Suprapubic skin (tissue), 4 donors: ENCODE results near the gene SKP2. TPM values are rescaled to one million over a fixed set of nuclear protein-coding genes. Genes with fewer than 3 reads are reported as not detected.
"Not testable (repeated sequence)": the region's sequence is repeated elsewhere in the genome, so short reads cannot be mapped to it uniquely, and the experiment has no call there.

Experiments used
- DNase-seq, 2 donors: peaks; one replicate each; pipeline ENCODE4 v3.0.0-alpha.2; 2019; ENCODE audit warnings: low spot score in 2 of 2
- H3K27ac ChIP-seq: fragments of 200-600 bp; sonication (generic); one replicate; pipeline ENCODE4 v1.5.1; 2019
- H3K27me3 ChIP-seq: fragments of 200-600 bp; sonication (generic); one replicate; pipeline ENCODE4 v1.5.1; 2019
- H3K36me3 ChIP-seq: fragments of 200-600 bp; sonication (generic); one replicate; pipeline ENCODE4 v1.5.1; 2019
- H3K4me1 ChIP-seq: fragments of 200-600 bp; sonication (generic); one replicate; pipeline ENCODE4 v1.5.1; 2019
- H3K4me3 ChIP-seq: fragments of 200-600 bp; sonication (generic); one replicate; pipeline ENCODE4 v1.5.1; 2019; ENCODE audit warnings: mild to moderate bottlenecking
- H3K9me3 ChIP-seq: fragments of 200-600 bp; sonication (generic); one replicate; pipeline ENCODE4 v1.5.1; 2019
- CTCF ChIP-seq, 2 donors: fragments of 200-600 bp in 1 of 2; fragments of 450-650 bp in 1 of 2; sonication (generic) in 1 of 2; IDR thresholded peaks; one replicate each; pipeline ENCODE4 v1.5.1; 2016 to 2019; ENCODE audit warnings: antibody characterized with exemption in 2 of 2, mild to moderate bottlenecking in 1 of 2, moderate library complexity in 1 of 2
- EP300 ChIP-seq: sonication (generic); formaldehyde crosslinking; IDR thresholded peaks from one replicate; pipeline ENCODE4 v1.6.1; 2017; ENCODE audit warnings: antibody characterized with exemption
- POLR2A ChIP-seq, 2 donors: fragments of 450-650 bp; IDR thresholded peaks; one replicate each; pipeline ENCODE4 v1.6.1; 2017; ENCODE audit warnings: antibody characterized with exemption in 2 of 2, mild to moderate bottlenecking in 2 of 2, moderate library complexity in 2 of 2
- POLR2AphosphoS5 ChIP-seq, 3 donors: sonication (generic); formaldehyde crosslinking; IDR thresholded peaks; one replicate each; pipeline ENCODE4 v1.6.1; 2017; ENCODE audit warnings: antibody characterized with exemption in 3 of 3
- WGBS: methylation state at CpG from one replicate; pipeline ENCODE4 v1.1.5; 2018; 5-methylcytosine and 5-hydroxymethylcytosine counted together
- total RNA-seq, 4 donors: library from RNA; depleted of rRNA; stranded (reverse); fragments of >200 nt; gene quantifications; one replicate each; pipeline ENCODE4 v1.1.0, GENCODE V29; 2016

Gene SKP2
- total RNA-seq, 4 donors from 2014 or later = 10.7 to 20.8 (median 13.5) TPM

DNA sequence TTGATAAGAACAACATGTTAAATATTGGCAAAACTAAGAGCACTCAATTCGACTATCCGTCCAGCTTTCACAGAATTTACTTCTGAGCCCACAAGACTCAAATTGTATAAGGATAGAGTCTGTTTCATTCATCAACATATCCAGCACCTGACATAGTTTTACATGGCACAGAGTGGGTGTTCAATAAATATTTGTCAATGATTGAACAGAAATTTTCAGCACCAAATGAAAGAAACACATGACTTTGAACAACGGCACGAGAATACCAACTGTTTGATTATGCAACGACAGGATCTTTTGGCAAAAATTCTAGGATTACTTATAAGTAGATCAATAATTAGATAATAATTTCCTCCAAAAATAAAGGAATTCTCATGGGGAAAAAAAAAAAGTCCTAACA lies 41.8 kb downstream of the SKP2 start:
- Histone ChIP-seq H3K4me3 (no peak overlapping the region), H3K4me1 (no peaks in the 10 kb centered on the region), H3K27me3 (no peaks in the 10 kb centered on the region), H3K27ac (no peak overlapping the region), H3K9me3 (peaks cover 6% of the 10 kb centered on the region), H3K36me3 (peaks cover 34% of the 10 kb centered on the region)
- no peak for TF ChIP-seq CTCF (IDR thresholded peaks at IDR 0.05)
- no peak for TF ChIP-seq EP300
- TF ChIP-seq POLR2A (IDR thresholded peaks at IDR 0.05) = no peak
- TF ChIP-seq POLR2AphosphoS5 (IDR thresholded peaks at IDR 0.05) = no peak
- 96% methylated on average over 5 of the region's 5 CpGs for WGBS
- DNase-seq = no peak

DNA sequence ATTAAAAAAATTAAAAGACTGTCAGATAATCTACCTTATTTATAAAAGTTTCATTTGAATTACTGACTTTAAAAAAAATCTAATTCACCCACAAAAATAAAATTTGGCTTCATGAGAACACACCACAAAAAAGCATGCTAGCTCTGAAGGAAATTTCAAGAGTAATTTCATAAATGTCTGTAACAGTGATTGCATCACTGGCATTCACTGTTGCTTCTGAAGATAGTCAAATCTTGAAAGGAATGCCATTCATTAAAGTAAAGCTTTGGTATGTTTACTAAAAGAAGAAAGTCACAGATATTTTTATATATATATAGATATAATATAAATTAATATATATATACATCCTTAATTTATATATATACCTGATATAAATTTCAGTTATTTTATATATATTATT lies 46.4 kb downstream of the SKP2 start:
- Histone ChIP-seq H3K27me3 (no peaks in the 10 kb centered on the region), H3K9me3 (no peaks in the 10 kb centered on the region), H3K27ac (no peak overlapping the region), H3K4me3 (no peak overlapping the region), H3K36me3 (peaks cover 52% of the 10 kb centered on the region), H3K4me1 (no peaks in the 10 kb centered on the region)
- TF ChIP-seq EP300 = no peak
- no peak for TF ChIP-seq CTCF (IDR thresholded peaks at IDR 0.05)
- no peak for TF ChIP-seq POLR2AphosphoS5 (IDR thresholded peaks at IDR 0.05)
- no peak for TF ChIP-seq POLR2A (IDR thresholded peaks at IDR 0.05)
- no peak for DNase-seq

GRCh38 chr5:36198783-36199182 lies 46.9 kb downstream of the SKP2 start:
- not testable (repeated sequence) for H3K9me3 ChIP-seq, DNase-seq, H3K27me3 ChIP-seq, H3K4me1 ChIP-seq, H3K27ac ChIP-seq, H3K4me3 ChIP-seq
- WGBS = 87% methylated on average over 3 of the region's 3 CpGs
- H3K36me3 ChIP-seq = peaks cover 57% of the 10 kb centered on the region

DNA sequence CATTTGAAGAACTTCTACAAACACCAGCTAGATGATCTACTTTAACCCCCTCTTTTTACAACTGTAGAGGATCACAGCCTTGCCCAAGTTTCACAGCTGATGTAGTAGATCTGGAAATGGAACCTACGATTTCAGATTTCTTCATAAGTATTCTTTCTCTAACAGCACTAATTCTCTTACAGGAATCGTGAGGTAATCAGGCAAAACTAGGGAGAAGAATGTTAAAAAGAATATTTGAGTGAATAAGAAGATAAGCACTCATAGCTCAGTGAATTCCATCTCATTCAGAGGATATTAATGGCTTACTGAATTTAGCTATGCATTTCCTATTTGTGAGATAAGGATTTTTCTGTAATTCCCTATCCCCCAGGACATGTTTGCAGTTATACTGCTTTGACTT lies 47.7 kb downstream of the SKP2 start:
- peaks cover 54% of the 10 kb centered on the region for H3K36me3 ChIP-seq
- H3K27me3 ChIP-seq = no peaks in the 10 kb centered on the region
- TF ChIP-seq EP300 = no peak
- no peak for TF ChIP-seq POLR2AphosphoS5 (IDR thresholded peaks at IDR 0.05)
- no peak for TF ChIP-seq CTCF (IDR thresholded peaks at IDR 0.05)
- no peak for TF ChIP-seq POLR2A (IDR thresholded peaks at IDR 0.05)
- DNase-seq = no peak
- H3K27ac ChIP-seq = no peak overlapping the region
- 86% methylated on average over 2 of the region's 2 CpGs for WGBS
- no peaks in the 10 kb centered on the region for H3K4me1 ChIP-seq
- no peak overlapping the region for H3K4me3 ChIP-seq
- no peaks in the 10 kb centered on the region for H3K9me3 ChIP-seq

GRCh38 chr5:36200513-36200912 lies 48.6 kb downstream of the SKP2 start:
- peaks cover 50% of the 10 kb centered on the region for H3K36me3 ChIP-seq
- DNase-seq = no peak
- H3K9me3 ChIP-seq = no peaks in the 10 kb centered on the region
- H3K4me3 ChIP-seq = no peak overlapping the region
- no peak for TF ChIP-seq POLR2AphosphoS5 (IDR thresholded peaks at IDR 0.05)
- no peak for TF ChIP-seq CTCF (IDR thresholded peaks at IDR 0.05)
- TF ChIP-seq POLR2A (IDR thresholded peaks at IDR 0.05) = no peak
- TF ChIP-seq EP300 = no peak
- WGBS = 88% methylated on average over 4 of the region's 4 CpGs
- H3K27ac ChIP-seq = no peak overlapping the region
- no peaks in the 10 kb centered on the region for H3K4me1 ChIP-seq
- no peaks in the 10 kb centered on the region for H3K27me3 ChIP-seq

- no peaks in the 10 kb centered on the region for H3K4me1 ChIP-seq
- DNase-seq = no peak
- H3K27me3 ChIP-seq = no peaks in the 10 kb centered on the region
- 62% methylated on average over 3 of the region's 3 CpGs for WGBS
- no peak for TF ChIP-seq POLR2A (IDR thresholded peaks at IDR 0.05)
- TF ChIP-seq POLR2AphosphoS5 (IDR thresholded peaks at IDR 0.05) = no peak
- TF ChIP-seq EP300 = no peak
- peaks cover 53% of the 10 kb centered on the region for H3K36me3 ChIP-seq
- no peak overlapping the region for H3K4me3 ChIP-seq
- no peak overlapping the region for H3K27ac ChIP-seq
- no peaks in the 10 kb centered on the region for H3K9me3 ChIP-seq
These were observed 50.6 kb downstream of the SKP2 start for GRCh38 chr5:36202521-36202961.
